OCI-LY7 (cell line): Measurements from ENCODE around the gene TUBGCP2. TPM values are rescaled to one million over a fixed set of nuclear protein-coding genes. Genes with fewer than 3 reads are reported as not detected.

Experiments used
- BruUV-seq: library from RNA; stranded (reverse); fragments of 400-500 nt; replicated peaks from 2 replicates; lab custom pipeline; 2021; lab: Mats Ljungman, UMichigan
- CTCF ChIA-PET: fragments of 300-600 bp; sonication (Branson Sonifier 250); formaldehyde crosslinking; loops from one replicate; lab custom pipeline; 2022; ENCODE audit warnings: antibody characterized with exemption; ENCODE audit not compliant: unreplicated experiment; lab: Charles Lee
- POLR2A ChIA-PET: fragments of 300-600 bp; sonication (Branson Sonifier 250); formaldehyde crosslinking; loops from one replicate; lab custom pipeline; 2022; ENCODE audit warnings: antibody characterized with exemption; lab: Charles Lee
- DNase-seq: peaks from one replicate; pipeline ENCODE4 v3.0.0-alpha.2; 2015; ENCODE audit warnings: low spot score
- H2AFZ ChIP-seq: fragments of 200-600 bp; sonication (generic), shearing (Covaris generic); 2 replicates; pipeline ENCODE4 v1.6.1; 2014; ENCODE audit warnings: mild to moderate bottlenecking, antibody characterized with exemption, low read length, moderate library complexity
- H3K27ac ChIP-seq: fragments of 200-600 bp; sonication (generic); 2 replicates; pipeline ENCODE4 v1.5.1; 2014; ENCODE audit warnings: mixed run types, low read depth, mild to moderate bottlenecking, moderate library complexity, low read length, inconsistent platforms; ENCODE audit not compliant: poor library complexity, severe bottlenecking
- H3K36me3 ChIP-seq: fragments of 200-600 bp; sonication (generic); 2 replicates; pipeline ENCODE4 v1.6.1; 2014; ENCODE audit warnings: mild to moderate bottlenecking, antibody characterized with exemption, low read length, moderate library complexity, mixed read lengths; ENCODE audit not compliant: insufficient read depth
- H3K4me1 ChIP-seq: fragments of 200-600 bp; sonication (generic); 2 replicates; pipeline ENCODE4 v1.5.1; 2014; ENCODE audit warnings: mild to moderate bottlenecking, low read length; ENCODE audit not compliant: insufficient read depth, poor library complexity, severe bottlenecking
- H3K4me2 ChIP-seq: fragments of 200-600 bp; sonication (generic); 2 replicates; pipeline ENCODE4 v1.6.1; 2014; ENCODE audit warnings: mild to moderate bottlenecking, low read length
- H3K4me3 ChIP-seq: fragments of 200-600 bp; sonication (generic); 2 replicates; pipeline ENCODE4 v1.5.1; 2014; ENCODE audit warnings: mild to moderate bottlenecking, low read depth, low read length; ENCODE audit not compliant: poor library complexity, severe bottlenecking
- H3K79me2 ChIP-seq: fragments of 200-600 bp; sonication (generic); 2 replicates; pipeline ENCODE4 v1.6.1; 2016; ENCODE audit warnings: low read depth, mild to moderate bottlenecking, low read length, moderate library complexity, mixed read lengths; ENCODE audit not compliant: insufficient read depth
- H3K9me2 ChIP-seq: fragments of 200-600 bp; sonication (generic); 2 replicates; pipeline ENCODE4 v1.6.1; 2016; ENCODE audit warnings: mild to moderate bottlenecking, low read length, mixed read lengths; ENCODE audit not compliant: insufficient read depth
- H3K9me3 ChIP-seq: fragments of 200-600 bp; sonication (generic); 2 replicates; pipeline ENCODE4 v1.6.1; 2014; ENCODE audit warnings: mild to moderate bottlenecking, mixed run types, low read length, mixed read lengths
- H4K20me1 ChIP-seq: fragments of 200-600 bp; sonication (generic); 2 replicates; pipeline ENCODE4 v1.6.1; 2014; ENCODE audit warnings: mild to moderate bottlenecking, antibody characterized with exemption, low read length, moderate library complexity, mixed read lengths; ENCODE audit not compliant: insufficient read depth
- CTCF ChIP-seq: fragments of 200-600 bp; sonication (generic); conservative IDR thresholded peaks from 2 replicates; pipeline ENCODE4 v1.5.1; 2014; ENCODE audit warnings: mild to moderate bottlenecking, antibody characterized with exemption, low read length, moderate library complexity, mixed read lengths
- EZH2phosphoT487 ChIP-seq: fragments of 200-600 bp; sonication (generic); IDR thresholded peaks from 2 replicates; pipeline ENCODE4 v1.6.1; 2018; ENCODE audit warnings: low read depth, borderline replicate concordance, mild to moderate bottlenecking, mixed run types, antibody characterized with exemption, low read length, moderate library complexity, mixed read lengths
- intact Hi-C: fragments of 100-400 bp; cut with micrococcal nuclease; formaldehyde crosslinking; loops from one replicate; pipeline ENCODE4 v1.10.0; 2022; ENCODE audit not compliant: unreplicated experiment
- total RNA-seq, 2 experiments: library from RNA; depleted of rRNA in 1 of 2; stranded (reverse); fragments of >200 nt in 1 of 2; shearing (Covaris generic) in 1 of 2; gene quantifications; 2 replicates each; pipeline ENCODE4 v1.2.3, GENCODE V29; 2014 to 2022

Gene TUBGCP2
- total RNA-seq, 2 experiments from 2014 or later: 40.5 to 56.1 TPM

GRCh38 chr10:133335246-133336117, 26.8 kb upstream of the TUBGCP2 start:
- no peak for DNase-seq
- H3K4me1 ChIP-seq: no peaks in the 10 kb centered on the region
- H3K9me3 ChIP-seq: no peaks in the 10 kb centered on the region; the same call in 1 of the 2 replicates
- H4K20me1 ChIP-seq: no peaks in the 10 kb centered on the region
- H3K4me3 ChIP-seq: no peak overlapping the region
- BruUV-seq: no TSS peak
- H3K4me2 ChIP-seq: no peak overlapping the region
- no peak overlapping the region for H2AFZ ChIP-seq
- H3K27ac ChIP-seq: no peak overlapping the region
- POLR2A ChIA-PET: no interaction called here
- TF ChIP-seq CTCF (no peak), EZH2phosphoT487 (no peak)
- no peaks in the 10 kb centered on the region for H3K79me2 ChIP-seq
- no peaks in the 10 kb centered on the region for H3K9me2 ChIP-seq
- no peaks in the 10 kb centered on the region for H3K36me3 ChIP-seq
- CTCF ChIA-PET: no interaction called here
- intact Hi-C loops: no loop called here

- H3K4me2 ChIP-seq: no peak overlapping the region
- intact Hi-C loops: no loop called here
- BruUV-seq: no TSS peak
- H3K4me3 ChIP-seq: no peak overlapping the region
- no peaks in the 10 kb centered on the region for H4K20me1 ChIP-seq
- no peaks in the 10 kb centered on the region for H3K4me1 ChIP-seq
- no peak overlapping the region for H3K27ac ChIP-seq
- no peaks in the 10 kb centered on the region; the same call in 1 of the 2 replicates for H3K9me3 ChIP-seq
- no peak for DNase-seq
- no peak overlapping the region for H2AFZ ChIP-seq
- ChIA-PET CTCF (no interaction called here), POLR2A (no interaction called here)
- no peaks in the 10 kb centered on the region for H3K9me2 ChIP-seq
- H3K79me2 ChIP-seq: no peaks in the 10 kb centered on the region
- H3K36me3 ChIP-seq: no peaks in the 10 kb centered on the region
- TF ChIP-seq CTCF (no peak), EZH2phosphoT487 (no peak)
Observed at GRCh38 chr10:133334503-133335245, 26.0 kb upstream of the TUBGCP2 start.
